HEK293T (cell line): ENCODE results near the gene KAT2B.

ENCODE experiments used
- BHLHE40 ChIP-seq: fragments of 450-650 bp; IDR thresholded peaks from 2 replicates; pipeline ENCODE4 v1.6.1; 2016; ENCODE audit warnings: mild to moderate bottlenecking, moderate library complexity, borderline replicate concordance
- FOXK2 ChIP-seq: fragments of 450-650 bp; IDR thresholded peaks from 2 replicates; pipeline ENCODE4 v1.6.1; 2016; ENCODE audit warnings: mild to moderate bottlenecking
- FOXM1 ChIP-seq: fragments of 450-650 bp; IDR thresholded peaks from 2 replicates; pipeline ENCODE4 v1.6.1; 2017; ENCODE audit warnings: mild to moderate bottlenecking, borderline replicate concordance
- HDGF ChIP-seq: fragments of 450-650 bp; IDR thresholded peaks from 2 replicates; pipeline ENCODE4 v1.6.1; 2017; ENCODE audit warnings: antibody characterized with exemption, borderline replicate concordance
- NFRKB ChIP-seq: fragments of 450-650 bp; IDR thresholded peaks from 2 replicates; pipeline ENCODE4 v1.6.1; 2016; ENCODE audit warnings: mild to moderate bottlenecking, moderate library complexity
- PKNOX1 ChIP-seq: fragments of 450-650 bp; IDR thresholded peaks from 2 replicates; pipeline ENCODE4 v1.6.1; 2016
- SP1 ChIP-seq: fragments of 450-650 bp; IDR thresholded peaks from 2 replicates; pipeline ENCODE4 v1.6.1; 2017
- TARDBP ChIP-seq: fragments of 450-650 bp; IDR thresholded peaks from 2 replicates; pipeline ENCODE4 v1.6.1; 2016

- TF ChIP-seq PKNOX1, result no peak
- no peak for TF ChIP-seq FOXM1
- TF ChIP-seq FOXK2, result no peak
- no peak for TF ChIP-seq BHLHE40
- TF ChIP-seq TARDBP, result no peak
- no peak for TF ChIP-seq SP1
- no peak for TF ChIP-seq NFRKB
- no peak for TF ChIP-seq HDGF
Measured at GRCh38 chr3:20059929-20060328, 19.7 kb downstream of the KAT2B start.
